GM18498 (cell line): ENCODE data around the gene MINPP1.
"Not testable (repeated sequence)": the region's sequence is repeated elsewhere in the genome, so short reads cannot be mapped to it uniquely, and the experiment has no call there.

ENCODE experiments used
- ATAC-seq: cut with Tn5 transposase; IDR thresholded peaks from one replicate; pipeline ENCODE4 v1.9.1; 2021; ENCODE audit warnings: mild to moderate bottlenecking, moderate library complexity; ENCODE audit not compliant: unreplicated experiment

Gene MINPP1, protein sequence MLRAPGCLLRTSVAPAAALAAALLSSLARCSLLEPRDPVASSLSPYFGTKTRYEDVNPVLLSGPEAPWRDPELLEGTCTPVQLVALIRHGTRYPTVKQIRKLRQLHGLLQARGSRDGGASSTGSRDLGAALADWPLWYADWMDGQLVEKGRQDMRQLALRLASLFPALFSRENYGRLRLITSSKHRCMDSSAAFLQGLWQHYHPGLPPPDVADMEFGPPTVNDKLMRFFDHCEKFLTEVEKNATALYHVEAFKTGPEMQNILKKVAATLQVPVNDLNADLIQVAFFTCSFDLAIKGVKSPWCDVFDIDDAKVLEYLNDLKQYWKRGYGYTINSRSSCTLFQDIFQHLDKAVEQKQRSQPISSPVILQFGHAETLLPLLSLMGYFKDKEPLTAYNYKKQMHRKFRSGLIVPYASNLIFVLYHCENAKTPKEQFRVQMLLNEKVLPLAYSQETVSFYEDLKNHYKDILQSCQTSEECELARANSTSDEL

DNA sequence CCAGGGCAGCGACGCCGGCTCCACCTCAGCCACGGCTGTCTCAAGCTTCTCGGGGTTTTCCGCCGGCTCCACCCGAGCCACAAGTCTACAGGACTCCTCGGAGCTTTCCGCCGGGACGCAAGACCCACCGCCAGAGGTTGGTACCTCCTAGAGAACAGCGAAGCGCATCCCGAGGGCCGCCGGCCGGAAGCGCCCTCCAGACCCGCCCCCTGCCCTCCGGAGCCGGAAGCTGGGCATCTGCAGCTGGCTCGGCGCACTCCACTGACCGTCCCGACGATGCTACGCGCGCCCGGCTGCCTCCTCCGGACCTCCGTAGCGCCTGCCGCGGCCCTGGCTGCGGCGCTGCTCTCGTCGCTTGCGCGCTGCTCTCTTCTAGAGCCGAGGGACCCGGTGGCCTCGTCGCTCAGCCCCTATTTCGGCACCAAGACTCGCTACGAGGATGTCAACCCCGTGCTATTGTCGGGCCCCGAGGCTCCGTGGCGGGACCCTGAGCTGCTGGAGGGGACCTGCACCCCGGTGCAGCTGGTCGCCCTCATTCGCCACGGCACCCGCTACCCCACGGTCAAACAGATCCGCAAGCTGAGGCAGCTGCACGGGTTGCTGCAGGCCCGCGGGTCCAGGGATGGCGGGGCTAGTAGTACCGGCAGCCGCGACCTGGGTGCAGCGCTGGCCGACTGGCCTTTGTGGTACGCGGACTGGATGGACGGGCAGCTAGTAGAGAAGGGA lies at the start of gene MINPP1:
Gene MINPP1, plus strand, starts transcription at position 254 of the 726 bp plus-strand sequence. Its CDS starts 23 bp downstream, at position 277.
- ATAC-seq, result peak; percentile 86

DNA sequence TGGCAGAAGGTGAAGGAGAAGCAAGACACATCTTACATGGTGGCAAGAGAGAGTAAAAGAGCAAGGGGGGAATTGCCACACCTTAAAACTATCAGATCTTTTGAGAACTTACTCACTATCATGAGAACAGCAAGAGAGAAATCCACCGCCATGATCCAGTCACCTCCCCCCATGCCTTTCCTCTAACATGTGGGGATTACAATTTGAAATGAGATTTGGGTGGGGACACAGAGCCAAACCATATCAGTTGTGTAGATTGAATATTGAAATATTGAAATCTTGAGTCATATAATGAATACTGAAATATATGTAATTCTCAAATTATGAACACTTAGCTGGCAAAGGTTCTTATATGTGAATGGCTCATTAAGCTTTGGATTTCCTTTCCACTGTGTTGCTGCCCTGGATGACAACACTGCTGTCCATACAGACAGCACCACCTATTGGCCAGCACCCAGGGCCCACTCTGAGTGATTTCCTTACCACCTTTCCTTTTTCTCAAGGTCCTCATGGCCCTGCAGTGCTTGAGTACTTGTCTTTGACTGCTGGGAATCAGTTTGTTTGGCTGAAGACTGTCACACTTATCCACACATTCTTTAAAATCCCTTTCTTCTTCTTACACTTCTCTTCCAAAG lies 48.0 kb upstream of the MINPP1 start:
- not testable (repeated sequence) for ATAC-seq

DNA sequence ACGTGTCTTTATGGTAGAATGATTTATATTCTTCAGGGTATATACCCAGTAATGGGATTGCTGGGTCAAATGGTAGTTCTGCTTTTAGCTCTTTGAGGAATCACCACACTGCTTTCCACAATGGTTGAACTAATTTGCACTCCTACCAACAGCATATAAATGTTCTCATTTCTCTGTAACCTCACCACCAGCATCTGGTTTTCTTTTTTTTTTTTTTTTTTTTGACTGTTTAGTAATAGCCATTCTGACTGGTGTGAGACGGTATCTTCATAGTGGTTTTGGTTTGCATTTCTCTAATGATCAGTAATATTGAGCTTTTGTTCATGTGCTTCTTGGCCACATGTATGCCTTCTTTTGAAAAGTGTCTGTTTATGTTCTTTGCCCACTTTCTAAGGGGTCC lies 42.9 kb upstream of the MINPP1 start:
- ATAC-seq, result not testable (repeated sequence)

DNA sequence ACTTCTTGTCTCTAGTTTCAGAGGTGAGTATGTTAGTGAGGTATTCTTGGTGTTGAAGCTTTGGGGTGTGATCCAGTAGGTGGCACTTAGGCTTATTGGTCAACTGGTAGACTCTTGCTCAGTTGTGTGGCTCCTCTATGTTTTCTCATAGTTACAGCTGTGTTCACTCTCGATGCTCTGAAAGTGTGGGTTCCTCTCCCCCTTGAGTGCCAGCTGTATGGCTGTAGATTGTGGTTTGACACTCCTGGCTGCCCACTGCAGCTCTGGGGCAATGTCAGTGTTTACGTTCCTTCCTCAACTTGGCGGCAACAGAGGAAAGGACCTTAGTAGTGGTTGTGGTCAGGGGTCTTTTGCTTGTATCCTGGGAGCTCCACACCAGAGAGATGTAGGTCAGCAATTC lies 37.8 kb upstream of the MINPP1 start:
- not testable (repeated sequence) for ATAC-seq

DNA sequence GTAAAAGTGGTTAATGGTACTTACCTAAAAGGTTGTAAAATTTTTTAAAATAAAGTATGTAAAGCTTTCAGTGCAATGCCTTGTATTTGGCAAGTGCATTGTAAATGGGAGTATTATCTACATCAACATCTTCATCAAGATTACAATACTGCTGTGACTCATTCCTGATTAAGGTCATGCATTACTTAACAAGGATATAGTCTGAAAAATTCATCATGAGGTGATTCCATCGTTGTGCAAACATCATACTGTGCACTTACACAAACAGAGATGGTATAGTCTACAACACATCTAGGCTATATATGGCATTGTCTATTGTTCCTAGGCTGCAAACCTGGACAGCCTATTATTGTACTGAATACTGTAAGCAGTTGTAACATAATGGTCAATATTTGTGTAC lies 16.0 kb upstream of the MINPP1 start:
- ATAC-seq, result not testable (repeated sequence)

DNA sequence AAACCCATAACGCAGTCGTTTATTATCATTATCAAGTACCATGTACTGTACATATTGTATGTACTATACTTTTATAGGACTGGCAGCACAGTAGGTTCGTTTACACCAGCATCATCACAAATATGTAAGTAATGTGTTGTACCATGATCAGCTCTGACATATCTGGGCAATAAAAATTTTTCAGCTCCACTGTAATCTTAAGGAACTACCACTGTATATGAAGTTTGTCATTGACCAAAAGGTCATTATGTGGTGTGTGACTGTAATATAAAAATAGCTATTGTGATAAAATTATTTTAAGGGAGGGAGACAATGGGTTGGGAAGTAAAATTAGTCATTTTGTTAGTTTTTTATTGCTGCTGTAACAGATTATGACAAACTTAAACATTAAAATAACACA lies 14.4 kb upstream of the MINPP1 start:
- not testable (repeated sequence) for ATAC-seq

DNA sequence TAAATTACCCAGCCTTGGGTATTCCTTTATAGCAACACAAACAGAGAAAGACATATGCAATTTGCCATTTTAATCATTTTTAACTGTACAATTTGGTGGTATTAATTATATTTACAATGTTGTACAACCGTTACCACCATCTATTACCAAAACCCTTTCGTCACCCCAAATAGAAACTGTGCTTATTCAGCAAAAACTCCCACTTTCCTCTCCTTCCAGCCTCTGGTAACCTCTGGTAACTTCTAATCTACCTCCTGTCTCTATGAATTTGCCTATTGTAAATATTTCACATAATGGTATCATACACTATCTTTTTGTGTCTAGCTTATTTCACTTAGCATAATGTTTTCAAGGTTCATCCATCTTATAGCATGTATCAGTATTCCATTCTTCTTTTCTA lies 12.2 kb upstream of the MINPP1 start:
- ATAC-seq, result not testable (repeated sequence)

DNA sequence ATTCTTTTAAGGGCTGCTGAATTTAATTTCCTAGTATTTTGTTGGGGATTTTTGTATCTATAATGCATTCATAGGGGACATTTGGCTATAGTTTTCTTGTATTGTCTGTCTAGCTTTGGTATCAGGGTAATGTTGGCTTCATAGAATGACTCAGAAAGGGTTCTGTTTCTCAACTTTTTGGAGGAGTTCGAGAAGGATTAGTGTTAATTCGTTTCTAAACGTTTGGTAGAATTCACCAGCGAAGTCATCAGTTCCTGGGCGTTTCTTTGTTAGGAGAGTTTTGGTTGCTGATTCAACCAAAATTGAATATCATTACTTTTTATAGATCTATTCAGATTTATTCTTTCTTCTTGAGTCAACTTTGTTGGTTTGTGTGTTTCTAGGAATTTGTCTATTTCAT lies 9.2 kb upstream of the MINPP1 start:
- ATAC-seq, result not testable (repeated sequence)

DNA sequence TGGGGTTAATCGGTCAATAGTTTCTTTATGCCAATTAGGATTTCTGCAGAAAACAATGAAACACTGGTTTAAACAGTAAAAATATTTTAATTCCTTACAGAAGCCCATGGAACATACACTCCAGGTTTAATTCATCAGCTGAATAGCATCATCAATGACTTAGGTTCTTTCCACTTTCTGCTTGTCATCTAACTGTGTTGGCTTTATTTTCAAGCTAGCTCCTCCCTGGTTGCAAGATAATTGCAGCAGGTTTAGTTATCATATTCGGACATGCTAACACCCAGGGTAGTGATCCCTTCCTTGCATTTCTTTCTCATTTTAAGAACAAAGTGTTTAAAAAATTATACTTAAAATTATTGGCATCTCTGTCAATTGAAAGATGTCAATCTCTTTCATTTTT lies 7.3 kb upstream of the MINPP1 start:
- ATAC-seq, result not testable (repeated sequence)

DNA sequence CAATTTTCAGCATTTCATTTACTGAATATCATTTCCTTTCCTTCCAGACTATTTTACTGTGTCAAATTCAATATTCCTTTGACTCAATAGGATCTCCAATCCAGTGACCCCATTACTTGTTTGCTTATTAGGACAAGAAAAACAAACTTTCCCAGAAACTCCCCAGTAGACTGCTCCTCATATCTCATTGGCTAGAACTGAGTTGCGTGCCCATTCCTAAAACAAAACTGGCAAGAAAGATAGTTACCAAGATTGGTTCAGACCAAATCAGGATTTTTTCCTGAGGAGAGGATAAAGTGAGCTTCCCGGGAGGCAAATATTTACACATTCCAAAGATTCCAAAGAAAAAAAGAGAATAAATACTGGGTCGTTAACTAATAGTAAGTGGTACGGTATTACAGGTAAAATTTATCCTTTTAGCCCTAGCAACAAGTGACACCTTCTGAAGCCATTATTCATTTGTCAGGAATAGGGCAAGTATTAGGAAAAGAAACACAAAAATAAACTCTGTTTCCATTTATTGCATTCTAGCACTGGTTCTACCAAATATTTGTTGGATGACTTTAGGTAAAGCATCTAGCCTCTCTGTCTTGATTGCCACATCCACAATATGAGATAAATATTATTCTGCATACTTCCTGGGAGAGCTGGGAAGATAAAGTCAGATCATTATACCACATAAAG lies 6.4 kb upstream of the MINPP1 start:
- not testable (repeated sequence) for ATAC-seq

DNA sequence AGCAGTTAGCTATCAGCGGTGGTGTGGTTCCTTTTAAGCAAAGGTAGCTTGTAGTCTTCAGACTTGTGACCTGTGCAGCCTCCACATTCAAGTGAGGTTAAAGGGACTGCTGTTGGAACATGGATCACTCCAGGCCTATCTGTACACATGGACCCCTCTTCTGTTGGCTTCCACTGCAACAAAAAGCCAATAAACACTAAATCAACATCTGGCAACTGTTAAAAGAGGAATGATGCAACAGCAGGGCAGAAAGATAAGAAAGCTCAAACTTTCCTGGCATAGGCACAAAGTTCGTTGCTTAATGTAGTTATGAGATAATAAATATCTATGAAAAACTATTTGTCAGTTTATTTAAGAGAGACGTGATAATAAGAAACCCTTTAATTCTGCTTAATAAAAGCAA lies 4.0 kb upstream of the MINPP1 start:
- ATAC-seq, result no peak

DNA sequence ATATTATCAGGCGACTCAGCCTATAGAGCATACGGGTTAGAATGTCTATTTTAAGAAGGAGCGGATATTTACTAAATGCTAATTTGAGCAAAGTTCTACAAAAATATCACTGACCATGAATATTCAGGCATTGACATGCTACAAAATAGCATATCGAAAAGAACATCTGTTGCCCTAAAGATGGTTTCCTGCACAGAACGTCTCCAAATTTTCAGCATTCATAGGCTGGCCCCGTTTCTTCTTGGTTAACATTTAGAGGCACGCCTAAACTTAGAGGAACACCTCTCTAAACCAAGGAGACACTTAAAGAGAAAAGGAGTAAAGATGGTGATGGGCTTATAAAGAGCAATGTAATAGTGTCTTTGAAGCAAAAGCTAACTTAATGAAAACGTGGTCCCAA lies 1.3 kb upstream of the MINPP1 start:
- ATAC-seq, result no peak

DNA sequence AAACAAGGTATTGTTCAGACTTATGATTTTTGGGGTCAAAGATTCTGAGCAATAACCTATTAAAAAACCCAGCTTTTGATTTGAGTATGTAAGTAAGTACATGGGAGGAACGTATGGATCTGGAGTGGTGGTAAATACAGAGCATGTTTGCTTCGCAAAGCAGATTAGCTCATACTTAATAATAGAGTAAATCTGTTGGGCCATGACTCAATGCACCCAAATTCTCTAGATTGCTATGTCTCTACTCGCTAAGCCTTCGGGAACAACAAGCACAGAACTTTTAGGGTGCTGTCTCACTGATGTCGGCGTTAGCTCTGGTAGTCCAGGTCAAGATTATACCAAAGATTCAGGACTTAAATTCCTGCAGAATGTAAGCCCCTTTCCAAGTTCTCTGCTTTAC lies 807 bp upstream of the MINPP1 start:
- ATAC-seq, result no peak

DNA sequence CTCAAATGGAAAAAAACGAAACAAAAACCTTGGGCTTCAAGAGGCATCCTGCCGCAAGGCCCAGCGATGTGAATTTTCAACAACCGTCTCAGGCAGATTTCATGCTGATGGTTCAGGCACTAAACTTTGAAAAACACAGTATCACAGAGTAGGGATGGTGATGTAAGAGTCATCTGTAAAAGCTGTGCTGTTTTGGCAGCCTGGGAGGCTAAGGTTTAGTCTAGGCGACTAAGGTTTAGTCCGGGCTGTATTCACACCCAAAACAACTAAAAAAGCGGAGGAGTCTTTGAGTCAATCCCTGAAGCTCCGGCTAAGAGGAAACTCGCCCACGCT lies 420 bp upstream of the MINPP1 start:
- ATAC-seq, result no peak

DNA sequence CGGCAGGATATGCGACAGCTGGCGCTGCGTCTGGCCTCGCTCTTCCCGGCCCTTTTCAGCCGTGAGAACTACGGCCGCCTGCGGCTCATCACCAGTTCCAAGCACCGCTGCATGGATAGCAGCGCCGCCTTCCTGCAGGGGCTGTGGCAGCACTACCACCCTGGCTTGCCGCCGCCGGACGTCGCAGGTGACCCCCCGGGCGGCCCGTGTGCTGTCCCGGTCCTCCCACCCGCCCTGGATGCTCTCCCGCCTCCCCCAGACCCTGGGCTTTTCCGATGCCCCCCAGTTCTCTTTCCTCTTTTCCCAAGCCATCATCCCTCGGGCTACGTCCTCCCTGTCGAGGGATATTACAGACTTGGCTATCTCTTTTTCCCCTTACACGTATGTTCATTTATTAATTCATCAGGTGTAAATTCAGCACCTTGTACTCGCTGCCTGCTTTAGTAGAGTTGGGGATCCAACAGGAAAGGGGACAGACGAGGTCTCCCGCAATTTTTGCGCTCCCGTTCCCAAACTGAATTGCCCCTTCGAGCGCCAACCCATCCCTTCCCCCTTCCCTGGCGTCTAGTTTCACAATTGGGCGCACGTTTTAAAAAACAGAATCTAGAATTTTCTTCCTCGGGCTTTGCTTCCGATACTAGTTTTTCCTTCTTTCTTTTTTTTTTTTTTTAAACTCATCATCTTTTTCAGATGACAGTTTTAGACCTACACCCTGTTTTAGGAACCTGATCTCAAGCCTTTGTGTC lies 846 bp downstream of the MINPP1 start:
- ATAC-seq, result peak; percentile 68

DNA sequence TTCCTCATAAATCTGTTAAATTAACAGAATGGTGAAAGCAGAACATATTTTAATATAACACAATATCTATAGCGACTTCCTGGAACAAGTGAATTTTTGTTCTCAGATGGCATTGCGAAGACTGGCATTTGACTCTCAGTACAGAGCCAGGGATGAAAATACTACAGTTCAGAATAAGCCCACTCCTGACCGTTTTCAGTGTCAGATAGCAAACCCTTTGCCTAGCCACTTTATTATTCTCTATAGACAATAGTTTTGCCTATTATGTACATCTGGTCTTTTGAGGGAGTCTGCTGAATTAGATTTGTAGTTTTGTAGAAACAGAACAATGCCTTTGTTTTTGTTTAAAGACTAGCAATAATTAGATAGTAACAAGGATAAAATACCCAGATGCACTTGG lies 2.3 kb downstream of the MINPP1 start:
- no peak for ATAC-seq

DNA sequence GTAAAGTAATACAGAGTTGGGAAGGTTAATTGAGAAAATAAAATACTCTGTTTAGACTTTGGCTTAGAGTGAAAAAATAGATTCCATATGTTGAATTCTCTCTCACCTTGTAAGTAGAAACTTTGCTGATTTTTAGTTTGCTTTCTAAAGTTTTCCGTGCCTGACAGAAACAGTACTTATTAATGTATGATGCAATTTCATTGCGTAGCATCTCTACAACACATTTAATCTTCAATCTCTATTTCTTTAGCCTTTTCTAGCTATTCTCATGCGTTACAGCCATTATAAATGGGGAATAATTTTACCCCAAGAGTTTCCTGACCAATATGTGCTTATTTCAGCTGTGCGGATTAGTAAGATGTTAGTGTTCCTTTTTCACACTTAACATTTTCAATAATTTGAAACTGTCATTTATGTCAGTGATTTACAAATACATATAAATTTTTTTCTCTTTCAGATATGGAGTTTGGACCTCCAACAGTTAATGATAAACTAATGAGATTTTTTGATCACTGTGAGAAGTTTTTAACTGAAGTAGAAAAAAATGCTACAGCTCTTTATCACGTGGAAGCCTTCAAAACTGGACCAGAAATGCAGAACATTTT lies 3.3 kb downstream of the MINPP1 start:
- no peak for ATAC-seq

DNA sequence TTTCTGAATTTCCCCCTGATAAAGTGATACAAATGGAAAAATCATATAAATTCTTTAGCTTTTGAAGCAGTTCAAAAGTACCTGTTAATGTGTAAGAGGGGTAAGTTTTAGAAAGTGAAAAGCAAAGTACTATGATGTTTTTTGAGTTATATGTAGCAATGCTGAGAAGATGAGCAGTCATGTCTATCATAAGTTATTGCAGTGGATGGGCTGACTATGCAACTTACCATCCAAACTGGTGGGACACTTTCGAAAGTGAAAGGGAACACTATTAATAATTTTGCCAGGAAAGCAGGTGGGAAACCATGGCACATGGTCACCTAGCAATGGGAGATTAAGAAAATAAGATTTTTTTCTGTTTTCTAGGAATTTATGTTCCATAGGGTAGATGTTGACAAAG lies 4.1 kb downstream of the MINPP1 start:
- no peak for ATAC-seq

DNA sequence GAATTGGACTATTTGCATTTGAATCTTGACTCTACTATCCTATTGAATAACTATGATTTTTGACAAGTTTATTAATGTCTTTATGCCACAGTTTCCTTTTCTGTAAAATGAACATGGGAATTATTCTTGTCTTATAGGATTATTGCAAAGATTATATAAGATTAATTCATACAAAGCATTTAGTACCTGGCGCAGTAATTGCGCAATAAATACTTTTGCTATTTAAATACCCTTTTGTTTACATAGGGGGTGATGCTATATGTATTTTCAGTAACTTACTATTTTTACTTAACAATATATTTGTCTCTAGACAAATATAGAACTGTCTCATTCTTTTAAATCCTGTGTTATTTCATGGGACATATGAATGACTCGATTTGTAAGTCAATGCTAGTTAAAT lies 5.3 kb downstream of the MINPP1 start:
- ATAC-seq, result no peak

DNA sequence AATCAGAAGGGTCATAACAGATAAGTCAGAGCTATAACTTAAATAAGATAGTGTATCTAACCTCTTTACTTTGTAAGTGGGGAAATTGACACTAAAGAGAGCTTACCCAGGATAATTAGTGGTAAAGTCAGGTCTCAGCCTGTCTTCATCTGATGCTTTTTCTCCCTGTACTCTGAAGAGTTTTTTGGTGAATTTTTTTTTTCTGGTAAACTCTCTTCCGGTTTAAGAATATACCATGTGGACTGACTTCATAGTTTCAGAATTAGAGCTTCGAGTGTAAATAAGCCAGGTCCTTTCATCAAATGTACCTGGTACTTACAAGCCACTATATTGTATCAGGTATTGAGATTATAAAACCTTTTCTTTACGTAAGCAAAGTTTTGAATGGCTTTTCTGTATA lies 6.8 kb downstream of the MINPP1 start:
- ATAC-seq, result no peak
